ENCODE results near the gene GDI1.

GDI1 gene

DNA sequence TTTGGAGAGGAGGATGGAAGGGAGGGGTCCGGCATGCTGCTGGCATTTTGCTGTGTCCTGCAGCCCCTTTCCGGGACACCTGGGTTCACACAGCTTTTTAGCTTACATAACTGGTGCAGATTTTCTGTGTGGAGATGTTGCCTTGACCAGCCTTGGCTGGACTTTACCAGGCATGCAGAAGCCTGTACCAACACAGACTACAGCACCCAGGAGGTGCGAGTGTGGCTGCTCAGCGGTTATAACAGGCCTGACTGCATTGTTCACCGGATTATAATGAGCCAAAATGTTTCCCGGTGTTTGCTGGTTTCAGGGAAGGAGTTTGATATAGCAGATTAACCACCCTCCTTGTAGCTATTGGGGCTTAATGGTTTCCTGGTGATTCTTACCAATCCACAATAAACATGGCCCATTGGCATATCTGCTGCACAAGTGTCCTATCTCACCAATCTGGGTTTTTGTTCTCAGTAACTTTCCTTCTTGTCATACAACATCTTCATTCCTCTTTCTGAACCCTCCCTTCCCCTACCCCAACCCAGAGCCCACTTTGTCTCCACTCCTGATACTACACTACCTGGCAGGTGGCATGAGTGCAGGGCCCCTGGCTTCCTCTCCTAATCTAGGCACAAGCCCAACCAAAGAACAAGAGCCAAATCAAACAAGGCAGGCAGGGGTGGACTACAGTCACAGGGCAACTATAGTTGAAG lies 34.9 kb upstream of the GDI1 start:
- no peak for DNase-seq
- Histone ChIP-seq H3K36me3 (ENCODE audit: control insufficient read depth in 4 of 4, insufficient read depth in 4 of 4, low read length in 3 of 4) (peaks cover 0 to 28% (median 16%) of the 10 kb centered on the region in 4 experiments), H3K27me3 (replicated peaks in 2 of 5; ENCODE audit: control insufficient read depth in 4 of 5, insufficient read depth in 5 of 5, low read length in 4 of 5) (no peaks in the 10 kb centered on the region), H3K27ac (ENCODE audit: insufficient read depth in 1 of 2, low read depth in 1 of 2, low read length in 2 of 2, poor library complexity in 1 of 2, severe bottlenecking in 2 of 2) (no peak overlapping the region), H3K4me1 (ENCODE audit: control extremely low read depth in 1 of 4, control insufficient read depth in 4 of 4, insufficient read depth in 4 of 4, low read length in 3 of 4) (peaks cover 0 to 22% (median 10%) of the 10 kb centered on the region in 4 experiments), H3K4me3 (ENCODE audit: control insufficient read depth in 1 of 7, extremely low read depth in 1 of 7, insufficient read depth in 4 of 7, low read depth in 2 of 7, low read length in 6 of 7) (no peak overlapping the region), H3K9me3 (ENCODE audit: control extremely low read depth in 1 of 5, control insufficient read depth in 4 of 5, insufficient read depth in 2 of 5, low read depth in 1 of 5, low read length in 4 of 5) (peaks cover 0 to 9% (median 0%) of the 10 kb centered on the region in 5 experiments)
- ChIA-PET POLR2A (interaction anchor here (1.6 kb wide), 1 partner anchor 10 kb away, joined by 5 read pairs; no protein-coding TSS in a partner anchor), CTCF (interaction anchor here (1.3 kb wide), 1 partner anchor 26 kb away, joined by 3 read pairs; no protein-coding TSS in a partner anchor)
- no CpG with 5 or more reads among the region's 6 CpGs for WGBS (ENCODE audit: insufficient coverage)

DNA sequence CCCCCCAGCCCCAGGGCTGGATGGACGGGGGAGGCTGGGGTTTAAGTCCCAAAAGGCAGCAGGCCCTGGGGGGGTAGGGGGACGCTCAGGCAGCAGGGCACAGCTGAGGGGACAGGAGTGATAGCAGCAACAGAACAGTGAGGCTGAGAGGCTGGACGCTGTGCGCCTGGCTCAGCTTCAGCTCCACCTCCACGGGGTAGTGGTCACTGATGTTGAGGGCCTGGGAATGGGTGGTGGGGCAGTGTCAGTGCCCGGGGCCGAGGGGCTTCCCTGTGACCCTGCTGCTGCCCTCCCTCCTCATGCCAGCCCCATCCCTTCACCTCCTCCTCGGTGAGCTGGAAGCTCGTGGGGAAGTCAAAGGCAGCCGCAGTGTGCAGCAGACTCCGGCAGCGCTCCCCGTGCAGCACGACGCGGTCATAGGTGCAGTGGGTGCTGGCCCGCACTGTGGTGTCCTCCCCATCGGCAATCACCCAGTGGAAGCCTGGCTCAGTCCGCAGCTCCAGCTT lies 34.3 kb upstream of the GDI1 start:
- POLR2A ChIA-PET = interaction anchor here (1.6 kb wide), 1 partner anchor 10 kb away, joined by 5 read pairs; no protein-coding TSS in a partner anchor
- H3K9me3 ChIP-seq (ENCODE audit: control extremely low read depth in 1 of 5, control insufficient read depth in 4 of 5, insufficient read depth in 2 of 5, low read depth in 1 of 5, low read length in 4 of 5) = peaks cover 0 to 9% (median 0%) of the 10 kb centered on the region in 5 experiments
- CTCF ChIA-PET = interaction anchor here (1.3 kb wide), 1 partner anchor 25 kb away, joined by 3 read pairs; no protein-coding TSS in a partner anchor
- no peaks in the 10 kb centered on the region for H3K27me3 ChIP-seq (replicated peaks in 2 of 5; ENCODE audit: control insufficient read depth in 4 of 5, insufficient read depth in 5 of 5, low read length in 4 of 5)
- no peak overlapping the region for H3K27ac ChIP-seq (ENCODE audit: insufficient read depth in 1 of 2, low read depth in 1 of 2, low read length in 2 of 2, poor library complexity in 1 of 2, severe bottlenecking in 2 of 2)
- 88% methylated on average over 19 of the region's 19 CpGs for WGBS (ENCODE audit: insufficient coverage)
- no peak for DNase-seq
- peaks cover 0 to 17% (median 7%) of the 10 kb centered on the region in 4 experiments for H3K4me1 ChIP-seq (ENCODE audit: control extremely low read depth in 1 of 4, control insufficient read depth in 4 of 4, insufficient read depth in 4 of 4, low read length in 3 of 4)
- no peak overlapping the region for H3K4me3 ChIP-seq (ENCODE audit: control insufficient read depth in 1 of 7, extremely low read depth in 1 of 7, insufficient read depth in 4 of 7, low read depth in 2 of 7, low read length in 6 of 7)
- H3K36me3 ChIP-seq (ENCODE audit: control insufficient read depth in 4 of 4, insufficient read depth in 4 of 4, low read length in 3 of 4) = peaks cover 0 to 28% (median 16%) of the 10 kb centered on the region in 4 experiments

- H3K27ac ChIP-seq (ENCODE audit: insufficient read depth in 1 of 2, low read depth in 1 of 2, low read length in 2 of 2, poor library complexity in 1 of 2, severe bottlenecking in 2 of 2) = no peak overlapping the region
- peaks cover 0 to 28% (median 16%) of the 10 kb centered on the region in 4 experiments for H3K36me3 ChIP-seq (ENCODE audit: control insufficient read depth in 4 of 4, insufficient read depth in 4 of 4, low read length in 3 of 4)
- H3K27me3 ChIP-seq (replicated peaks in 2 of 5; ENCODE audit: control insufficient read depth in 4 of 5, insufficient read depth in 5 of 5, low read length in 4 of 5) = no peaks in the 10 kb centered on the region
- WGBS (ENCODE audit: insufficient coverage) = 93% methylated on average over 9 of the region's 10 CpGs
- no peak overlapping the region for H3K4me3 ChIP-seq (ENCODE audit: control insufficient read depth in 1 of 7, extremely low read depth in 1 of 7, insufficient read depth in 4 of 7, low read depth in 2 of 7, low read length in 6 of 7)
- ChIA-PET POLR2A (interaction anchor here (1.6 kb wide), 1 partner anchor 9 kb away, joined by 5 read pairs; no protein-coding TSS in a partner anchor), CTCF (interaction anchor here (0.6 kb wide), 1 partner anchor 132 kb away, joined by 3 read pairs; no protein-coding TSS in a partner anchor)
- H3K4me1 ChIP-seq (ENCODE audit: control extremely low read depth in 1 of 4, control insufficient read depth in 4 of 4, insufficient read depth in 4 of 4, low read length in 3 of 4) = peaks cover 0 to 16% (median 7%) of the 10 kb centered on the region in 4 experiments
- DNase-seq = no peak
- peaks cover 0 to 7% (median 0%) of the 10 kb centered on the region in 5 experiments for H3K9me3 ChIP-seq (ENCODE audit: control extremely low read depth in 1 of 5, control insufficient read depth in 4 of 5, insufficient read depth in 2 of 5, low read depth in 1 of 5, low read length in 4 of 5)
Observed at GRCh38 chrX:154403192-154403591, 33.8 kb upstream of the GDI1 start.

DNA sequence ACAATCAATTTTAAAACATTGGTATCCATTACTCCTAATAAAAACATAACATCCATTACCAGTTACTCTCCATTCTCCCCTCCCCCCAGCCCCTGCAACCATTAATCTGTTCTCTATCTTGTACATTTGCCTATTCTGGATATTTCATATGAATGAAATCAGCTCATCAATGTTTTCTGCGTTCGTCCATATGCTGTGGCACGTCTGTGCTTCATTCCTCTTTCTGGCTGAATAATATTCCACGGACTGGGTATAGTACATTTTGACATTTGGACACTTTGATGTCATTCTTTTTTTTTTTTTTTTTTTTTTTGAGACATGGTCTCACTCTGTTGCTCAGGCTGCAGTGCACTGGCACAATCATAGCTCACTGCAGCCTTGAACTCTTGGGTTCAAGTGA lies 33.1 kb upstream of the GDI1 start:
- CTCF ChIA-PET = interaction anchor here (0.6 kb wide), 1 partner anchor 132 kb away, joined by 3 read pairs; no protein-coding TSS in a partner anchor
- 100% methylated on average over 3 of the region's 4 CpGs for WGBS (ENCODE audit: insufficient coverage)

DNA sequence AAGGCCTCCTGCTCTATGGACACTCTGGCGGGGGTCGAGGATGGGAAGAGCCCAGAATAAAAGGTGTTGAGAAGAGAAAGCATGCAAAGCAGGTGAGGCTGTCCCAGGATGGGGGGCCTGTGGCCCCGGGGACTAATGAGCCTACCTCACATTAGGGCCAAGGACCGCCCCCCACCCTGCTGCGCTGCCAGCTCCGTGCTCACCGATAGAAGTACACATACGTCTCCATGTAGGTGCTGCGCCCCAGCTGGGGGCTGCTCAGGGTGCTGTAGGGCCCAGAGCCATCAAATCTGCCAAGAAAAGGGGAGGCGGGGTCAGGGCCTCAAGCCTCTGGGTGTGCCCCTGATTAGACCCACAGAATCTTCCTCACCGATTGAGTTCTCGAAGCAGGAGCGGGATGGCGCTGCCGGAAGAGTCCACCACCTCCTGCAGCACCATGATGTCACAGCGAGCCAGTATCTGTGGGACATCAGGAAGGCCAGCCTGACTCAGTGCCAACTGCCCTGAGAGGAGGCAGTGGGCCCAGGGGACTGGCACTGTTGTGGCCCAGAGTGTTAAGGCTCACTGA lies 32.2 kb upstream of the GDI1 start:
- H3K4me1 ChIP-seq (ENCODE audit: control extremely low read depth in 1 of 4, control insufficient read depth in 4 of 4, insufficient read depth in 4 of 4, low read length in 3 of 4) = peaks cover 0 to 19% (median 16%) of the 10 kb centered on the region in 4 experiments
- ChIA-PET POLR2A (no interaction called here), CTCF (no interaction called here)
- no peaks in the 10 kb centered on the region for H3K9me3 ChIP-seq (ENCODE audit: control extremely low read depth in 1 of 5, control insufficient read depth in 4 of 5, insufficient read depth in 2 of 5, low read depth in 1 of 5, low read length in 4 of 5)
- WGBS (ENCODE audit: insufficient coverage) = 95% methylated on average over 16 of the region's 16 CpGs
- DNase-seq = no peak
- H3K27me3 ChIP-seq (replicated peaks in 2 of 5; ENCODE audit: control insufficient read depth in 4 of 5, insufficient read depth in 5 of 5, low read length in 4 of 5) = no peaks in the 10 kb centered on the region
- peaks cover 0 to 21% (median 11%) of the 10 kb centered on the region in 4 experiments for H3K36me3 ChIP-seq (ENCODE audit: control insufficient read depth in 4 of 4, insufficient read depth in 4 of 4, low read length in 3 of 4)
- no peak overlapping the region for H3K4me3 ChIP-seq (ENCODE audit: control insufficient read depth in 1 of 7, extremely low read depth in 1 of 7, insufficient read depth in 4 of 7, low read depth in 2 of 7, low read length in 6 of 7)
- H3K27ac ChIP-seq (ENCODE audit: insufficient read depth in 1 of 2, low read depth in 1 of 2, low read length in 2 of 2, poor library complexity in 1 of 2, severe bottlenecking in 2 of 2) = no peak overlapping the region

More for the DNA sequence above, 33.1 kb upstream of the GDI1 start:
- H3K36me3 ChIP-seq (ENCODE audit: control insufficient read depth in 4 of 4, insufficient read depth in 4 of 4, low read length in 3 of 4) = peaks cover 0 to 28% (median 16%) of the 10 kb centered on the region in 4 experiments
- no peak for DNase-seq
- H3K27ac ChIP-seq (ENCODE audit: insufficient read depth in 1 of 2, low read depth in 1 of 2, low read length in 2 of 2, poor library complexity in 1 of 2, severe bottlenecking in 2 of 2) = no peak overlapping the region
- H3K4me3 ChIP-seq (ENCODE audit: control insufficient read depth in 1 of 7, extremely low read depth in 1 of 7, insufficient read depth in 4 of 7, low read depth in 2 of 7, low read length in 6 of 7) = no peak overlapping the region
- no peaks in the 10 kb centered on the region for H3K27me3 ChIP-seq (replicated peaks in 2 of 5; ENCODE audit: control insufficient read depth in 4 of 5, insufficient read depth in 5 of 5, low read length in 4 of 5)
- POLR2A ChIA-PET = no interaction called here
- peaks cover 0 to under 1% (median 0%) of the 10 kb centered on the region in 5 experiments for H3K9me3 ChIP-seq (ENCODE audit: control extremely low read depth in 1 of 5, control insufficient read depth in 4 of 5, insufficient read depth in 2 of 5, low read depth in 1 of 5, low read length in 4 of 5)
- H3K4me1 ChIP-seq (ENCODE audit: control extremely low read depth in 1 of 4, control insufficient read depth in 4 of 4, insufficient read depth in 4 of 4, low read length in 3 of 4) = peaks cover 0 to 22% (median 13%) of the 10 kb centered on the region in 4 experiments

DNA sequence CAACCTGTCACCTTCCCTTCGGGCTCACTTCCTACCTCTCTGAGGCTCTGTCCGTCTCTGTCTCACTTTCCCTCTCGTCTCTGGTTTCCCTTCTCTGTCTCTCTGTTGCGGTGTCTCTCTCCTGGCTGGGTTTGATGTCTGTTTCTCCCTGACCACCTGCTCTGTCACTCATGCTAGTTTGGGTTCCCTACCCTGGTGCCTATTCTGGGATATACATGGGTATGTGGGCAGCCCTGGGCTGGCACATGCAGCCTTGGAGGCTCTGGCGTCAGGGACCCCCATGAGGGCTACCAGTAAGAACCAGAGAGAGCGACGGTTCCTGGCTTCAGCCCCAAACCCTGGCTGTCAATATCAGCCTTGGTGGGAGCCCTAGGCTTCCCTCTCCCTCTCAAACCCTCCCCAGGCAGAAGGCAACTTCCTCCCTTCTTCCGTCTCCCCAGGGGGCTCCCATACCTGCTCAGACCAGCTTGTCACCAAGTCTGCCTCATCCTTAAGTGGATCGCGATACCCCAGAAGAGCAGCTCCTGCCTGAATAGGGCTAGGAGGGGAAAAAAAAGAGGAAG lies 28.2 kb upstream of the GDI1 start:
- POLR2A ChIA-PET = interaction anchor here (0.6 to 2.0 kb wide), 4 partner anchors 11 to 70 kb away, joined by 3 to 18 read pairs (median 6); partner anchors contain the start of genes LAGE3 and RPL10

More for the DNA sequence above, 28.2 kb upstream of the GDI1 start:
- Histone ChIP-seq H3K27ac (ENCODE audit: insufficient read depth in 1 of 2, low read depth in 1 of 2, low read length in 2 of 2, poor library complexity in 1 of 2, severe bottlenecking in 2 of 2) (peak overlapping the region; percentile 25 to 73), H3K4me1 (ENCODE audit: control extremely low read depth in 1 of 4, control insufficient read depth in 4 of 4, insufficient read depth in 4 of 4, low read length in 3 of 4) (peaks cover 3 to 33% (median 32%) of the 10 kb centered on the region in 4 experiments), H3K36me3 (ENCODE audit: control insufficient read depth in 4 of 4, insufficient read depth in 4 of 4, low read length in 3 of 4) (peaks cover 0 to 4% (median 0%) of the 10 kb centered on the region in 4 experiments), H3K4me3 (ENCODE audit: control insufficient read depth in 1 of 7, extremely low read depth in 1 of 7, insufficient read depth in 4 of 7, low read depth in 2 of 7, low read length in 6 of 7) (peak overlapping the region in 5 of 7 experiments; percentile 46 to 75 (median 55)), H3K9me3 (ENCODE audit: control extremely low read depth in 1 of 5, control insufficient read depth in 4 of 5, insufficient read depth in 2 of 5, low read depth in 1 of 5, low read length in 4 of 5) (no peaks in the 10 kb centered on the region), H3K27me3 (replicated peaks in 2 of 5; ENCODE audit: control insufficient read depth in 4 of 5, insufficient read depth in 5 of 5, low read length in 4 of 5) (no peaks in the 10 kb centered on the region)
- CTCF ChIA-PET = interaction anchor here (0.7 to 1.5 kb wide), 4 partner anchors 8 to 78 kb away, joined by 3 to 4 read pairs (median 3); partner anchors contain the start of genes ATP6AP1 and UBL4A
- DNase-seq = no peak
- WGBS (ENCODE audit: insufficient coverage) = 55% methylated on average over 9 of the region's 10 CpGs

Data from common myeloid progenitor, CD34-positive (primary cell).